HepG2 (cell line): ENCODE measurements around the gene TSHZ2. TPM values are rescaled to one million over a fixed set of nuclear protein-coding genes. Genes with fewer than 3 reads are reported as not detected.

ENCODE experiments used
- ASH2L ChIP-seq: fragments of 300-600, 200-600 bp; sonication (generic); IDR thresholded peaks from 2 replicates; pipeline ENCODE4 v1.7.0; 2017; ENCODE audit warnings: low read depth, mild to moderate bottlenecking, moderate library complexity, mixed read lengths, low read length; ENCODE audit not compliant: insufficient read length
- KAT7 ChIP-seq: IDR thresholded peaks from 2 replicates; pipeline ENCODE4 v1.6.1; 2018; ENCODE audit warnings: borderline replicate concordance, missing compliant biosample characterization
- KLF9 ChIP-seq: IDR thresholded peaks from 2 replicates; pipeline ENCODE4 v1.6.1; 2016; ENCODE audit warnings: low read depth
- MEIS1 ChIP-seq: sonication (generic); formaldehyde crosslinking; IDR thresholded peaks from 2 replicates; pipeline ENCODE4 v1.9.0; 2021; ENCODE audit warnings: mild to moderate bottlenecking, missing genetic modification reagents, moderate library complexity, borderline replicate concordance
- MIXL1 ChIP-seq: IDR thresholded peaks from 2 replicates; pipeline ENCODE4 v1.6.1; 2016
- NCOA2 ChIP-seq: sonication (generic); formaldehyde crosslinking; IDR thresholded peaks from 2 replicates; pipeline ENCODE4 v1.8.0; 2022; ENCODE audit warnings: inconsistent platforms
- NFYB ChIP-seq: sonication (generic); formaldehyde crosslinking; IDR thresholded peaks from 2 replicates; pipeline ENCODE4 v1.4.0; 2020; ENCODE audit warnings: missing genetic modification reagents
- PREB ChIP-seq: sonication (generic); formaldehyde crosslinking; IDR thresholded peaks from 2 replicates; pipeline ENCODE4 v1.4.0; 2020; ENCODE audit warnings: missing genetic modification reagents
- RFX1 ChIP-seq: fragments of 450-650 bp; IDR thresholded peaks from 2 replicates; pipeline ENCODE4 v1.6.1; 2017
- SMAD1 ChIP-seq: sonication (generic); formaldehyde crosslinking; IDR thresholded peaks from 2 replicates; pipeline ENCODE4 v1.4.0; 2020; ENCODE audit warnings: missing genetic modification reagents, low read depth, mild to moderate bottlenecking, borderline replicate concordance
- SP140L ChIP-seq: sonication (generic); formaldehyde crosslinking; IDR thresholded peaks from 2 replicates; pipeline ENCODE4 v1.4.0; 2020; ENCODE audit warnings: missing genetic modification reagents, borderline replicate concordance
- TBX2 ChIP-seq: sonication (generic); formaldehyde crosslinking; IDR thresholded peaks from 2 replicates; pipeline ENCODE4 v1.5.0; 2020; ENCODE audit warnings: missing genetic modification reagents, mild to moderate bottlenecking, borderline replicate concordance
- ZBTB33 ChIP-seq: sonication (generic); formaldehyde crosslinking; IDR thresholded peaks from 2 replicates; pipeline ENCODE4 v1.4.0; 2020; ENCODE audit warnings: missing genetic modification reagents
- ZBTB4 ChIP-seq: sonication (generic); formaldehyde crosslinking; IDR thresholded peaks from 2 replicates; pipeline ENCODE4 v1.4.0; 2020; ENCODE audit warnings: missing genetic modification reagents, mild to moderate bottlenecking, borderline replicate concordance
- ZBTB8A ChIP-seq: sonication (generic); formaldehyde crosslinking; IDR thresholded peaks from 2 replicates; pipeline ENCODE4 v1.4.0; 2020; ENCODE audit warnings: mild to moderate bottlenecking, low read depth, missing genetic modification reagents, borderline replicate concordance
- ZFP36L1 ChIP-seq: sonication (generic); formaldehyde crosslinking; IDR thresholded peaks from 2 replicates; pipeline ENCODE4 v1.8.0; 2022; ENCODE audit warnings: mild to moderate bottlenecking, missing genetic modification reagents, moderate library complexity
- ZFP90 ChIP-seq: sonication (generic); formaldehyde crosslinking; IDR thresholded peaks from 2 replicates; pipeline ENCODE4 v1.8.0; 2022; ENCODE audit warnings: missing genetic modification reagents, mild to moderate bottlenecking, inconsistent platforms, borderline replicate concordance
- ZNF383 ChIP-seq: sonication (generic); formaldehyde crosslinking; IDR thresholded peaks from 2 replicates; pipeline ENCODE4 v1.4.0; 2020; ENCODE audit warnings: missing genetic modification reagents, mild to moderate bottlenecking, borderline replicate concordance
- ZNF746 ChIP-seq: sonication (generic); formaldehyde crosslinking; IDR thresholded peaks from 2 replicates; pipeline ENCODE4 v1.8.0; 2022; ENCODE audit warnings: mild to moderate bottlenecking, missing genetic modification reagents
- ZNF773 ChIP-seq: sonication (generic); formaldehyde crosslinking; IDR thresholded peaks from 2 replicates; pipeline ENCODE4 v1.4.0; 2020; ENCODE audit warnings: missing genetic modification reagents, borderline replicate concordance
- ZNF775 ChIP-seq: sonication (generic); formaldehyde crosslinking; IDR thresholded peaks from 2 replicates; pipeline ENCODE4 v1.4.0; 2020; ENCODE audit warnings: missing genetic modification reagents, mild to moderate bottlenecking, moderate library complexity, borderline replicate concordance
- ZNF816 ChIP-seq: sonication (generic); formaldehyde crosslinking; IDR thresholded peaks from 2 replicates; pipeline ENCODE4 v1.8.0; 2022; ENCODE audit warnings: missing genetic modification reagents, mild to moderate bottlenecking, borderline replicate concordance
- polyA plus RNA-seq, 8 experiments: library from polyadenylated mRNA; depleted of rRNA in 3 of 8; stranded (reverse) in 7 of 8; unstranded in 1 of 8; fragments of >200 nt; fragmentation: Illumina TruSeq in 4 of 8; extraction: Trizol in 4 of 8; gene quantifications; 2 replicates each; pipeline versions ENCODE4 v1.2.1 to v1.2.3, GENCODE V29; 2011 to 2016; ENCODE audit warnings: low read depth in 4 of 8, missing spikeins in 1 of 8, mixed read lengths in 1 of 8; ENCODE audit not compliant: insufficient read depth in 1 of 8
- total RNA-seq, 5 experiments: library from RNA; depleted of rRNA; stranded (reverse); fragments of >200 nt; fragmentation: Illumina TruSeq; extraction: Trizol; gene quantifications; 2 replicates each; pipeline ENCODE4 v1.2.3, GENCODE V29; 2016; ENCODE audit warnings: low read depth in 1 of 5

TSHZ2 gene
- total and polyA plus RNA-seq, 2 of the 13 experiments (the other 11 are each of a cell fraction or from before 2014, with no cell fraction given): 0.01 TPM; not detected in 1

GRCh38 chr20:53077373-53078205, 105.4 kb downstream of the TSHZ2 start (continued):
- TF ChIP-seq ZBTB4 (CRISPR knock-in tag) (no peak), MEIS1 (CRISPR knock-in tag) (no peak), KLF9 (CRISPR knock-in tag) (0 out of 2 replicates have a peak, but pooled peaks have one; percentile 63), MIXL1 (CRISPR knock-in tag) (peak; percentile 93; the same call in 1 of the 2 replicates), SMAD1 (no peak), TBX2 (peak; percentile 99), ZNF775 (CRISPR knock-in tag) (peak; percentile 96), NFYB (no peak), ASH2L (no peak), KAT7 (CRISPR knock-in tag) (peak; percentile 64; the same call in 1 of the 2 replicates), ZNF816 (no peak), SP140L (peak; percentile 75; the same call in 1 of the 2 replicates), PREB (CRISPR knock-in tag) (no peak), ZNF773 (CRISPR knock-in tag) (no peak), ZBTB8A (no peak), ZBTB33 (CRISPR knock-in tag) (no peak), NCOA2 (CRISPR knock-in tag) (peak; percentile 84), ZNF746 (no peak), ZFP36L1 (peak; percentile 58; the same call in 1 of the 2 replicates), RFX1 (no peak), ZFP90 (CRISPR knock-in tag) (0 out of 2 replicates have a peak, but pooled peaks have one; percentile 6), ZNF383 (CRISPR knock-in tag) (no peak)
